Measurements from ENCODE around the gene CCDC40. TPM values are rescaled to one million over a fixed set of nuclear protein-coding genes. Genes with fewer than 3 reads are reported as not detected.

Gene CCDC40
- total and polyA plus RNA-seq, 2 of the 13 experiments (the other 11 are each of a cell fraction or from before 2014, with no cell fraction given), result 4.1 to 5.5 TPM

- TF ChIP-seq, protein P1, sequence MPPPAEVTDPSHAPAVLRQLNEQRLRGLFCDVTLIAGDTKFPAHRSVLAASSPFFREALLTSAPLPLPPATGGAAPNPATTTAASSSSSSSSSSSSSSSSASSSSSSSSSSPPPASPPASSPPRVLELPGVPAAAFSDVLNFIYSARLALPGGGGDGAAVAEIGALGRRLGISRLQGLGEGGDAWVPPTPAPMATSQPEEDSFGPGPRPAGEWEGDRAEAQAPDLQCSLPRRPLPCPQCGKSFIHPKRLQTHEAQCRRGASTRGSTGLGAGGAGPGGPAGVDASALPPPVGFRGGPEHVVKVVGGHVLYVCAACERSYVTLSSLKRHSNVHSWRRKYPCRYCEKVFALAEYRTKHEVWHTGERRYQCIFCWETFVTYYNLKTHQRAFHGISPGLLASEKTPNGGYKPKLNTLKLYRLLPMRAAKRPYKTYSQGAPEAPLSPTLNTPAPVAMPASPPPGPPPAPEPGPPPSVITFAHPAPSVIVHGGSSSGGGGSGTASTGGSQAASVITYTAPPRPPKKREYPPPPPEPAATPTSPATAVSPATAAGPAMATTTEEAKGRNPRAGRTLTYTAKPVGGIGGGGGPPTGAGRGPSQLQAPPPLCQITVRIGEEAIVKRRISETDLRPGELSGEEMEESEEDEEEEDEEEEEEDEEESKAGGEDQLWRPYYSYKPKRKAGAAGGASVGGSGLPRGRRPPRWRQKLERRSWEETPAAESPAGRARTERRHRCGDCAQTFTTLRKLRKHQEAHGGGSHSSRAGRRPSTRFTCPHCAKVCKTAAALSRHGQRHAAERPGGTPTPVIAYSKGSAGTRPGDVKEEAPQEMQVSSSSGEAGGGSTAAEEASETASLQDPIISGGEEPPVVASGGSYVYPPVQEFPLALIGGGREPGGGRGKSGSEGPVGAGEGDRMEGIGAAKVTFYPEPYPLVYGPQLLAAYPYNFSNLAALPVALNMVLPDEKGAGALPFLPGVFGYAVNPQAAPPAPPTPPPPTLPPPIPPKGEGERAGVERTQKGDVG (CRISPR knock-in tag; IDR thresholded peaks at IDR 0.05; ENCODE audit: borderline replicate concordance), result no peak
- TF ChIP-seq MTF2 (CRISPR knock-in tag; IDR thresholded peaks at IDR 0.05; ENCODE audit: borderline replicate concordance), result no peak
- TF ChIP-seq ZBTB14 (CRISPR knock-in tag; IDR thresholded peaks at IDR 0.05), result peak; percentile 60; the same call in 1 of the 2 replicates
- TF ChIP-seq ZNF501 (CRISPR knock-in tag; IDR thresholded peaks at IDR 0.05), result no peak
- TF ChIP-seq, protein P2, sequence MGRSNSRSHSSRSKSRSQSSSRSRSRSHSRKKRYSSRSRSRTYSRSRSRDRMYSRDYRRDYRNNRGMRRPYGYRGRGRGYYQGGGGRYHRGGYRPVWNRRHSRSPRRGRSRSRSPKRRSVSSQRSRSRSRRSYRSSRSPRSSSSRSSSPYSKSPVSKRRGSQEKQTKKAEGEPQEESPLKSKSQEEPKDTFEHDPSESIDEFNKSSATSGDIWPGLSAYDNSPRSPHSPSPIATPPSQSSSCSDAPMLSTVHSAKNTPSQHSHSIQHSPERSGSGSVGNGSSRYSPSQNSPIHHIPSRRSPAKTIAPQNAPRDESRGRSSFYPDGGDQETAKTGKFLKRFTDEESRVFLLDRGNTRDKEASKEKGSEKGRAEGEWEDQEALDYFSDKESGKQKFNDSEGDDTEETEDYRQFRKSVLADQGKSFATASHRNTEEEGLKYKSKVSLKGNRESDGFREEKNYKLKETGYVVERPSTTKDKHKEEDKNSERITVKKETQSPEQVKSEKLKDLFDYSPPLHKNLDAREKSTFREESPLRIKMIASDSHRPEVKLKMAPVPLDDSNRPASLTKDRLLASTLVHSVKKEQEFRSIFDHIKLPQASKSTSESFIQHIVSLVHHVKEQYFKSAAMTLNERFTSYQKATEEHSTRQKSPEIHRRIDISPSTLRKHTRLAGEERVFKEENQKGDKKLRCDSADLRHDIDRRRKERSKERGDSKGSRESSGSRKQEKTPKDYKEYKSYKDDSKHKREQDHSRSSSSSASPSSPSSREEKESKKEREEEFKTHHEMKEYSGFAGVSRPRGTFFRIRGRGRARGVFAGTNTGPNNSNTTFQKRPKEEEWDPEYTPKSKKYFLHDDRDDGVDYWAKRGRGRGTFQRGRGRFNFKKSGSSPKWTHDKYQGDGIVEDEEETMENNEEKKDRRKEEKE (IDR thresholded peaks at IDR 0.05), result no peak
- TF ChIP-seq GABPB1 (CRISPR knock-in tag; IDR thresholded peaks at IDR 0.05), result peak; percentile 61
- TF ChIP-seq ZNF10 (CRISPR knock-in tag; IDR thresholded peaks at IDR 0.05; ENCODE audit: borderline replicate concordance, low read depth), result no peak
- no peak for TF ChIP-seq GATA4 (IDR thresholded peaks at IDR 0.05; ENCODE audit: borderline replicate concordance, low read depth)
- no peak for TF ChIP-seq ESRRA (CRISPR knock-in tag; IDR thresholded peaks at IDR 0.05; ENCODE audit: low read depth)
- no peak for TF ChIP-seq ASH2L (IDR thresholded peaks at IDR 0.05; ENCODE audit: insufficient read length, low read depth, low read length)
- TF ChIP-seq NFIC (IDR thresholded peaks at IDR 0.05; ENCODE audit: low read length), result no peak
- no peak for TF ChIP-seq SIX1 (CRISPR knock-in tag; IDR thresholded peaks at IDR 0.05; ENCODE audit: borderline replicate concordance)
- peak; percentile 37 for TF ChIP-seq ZFY (CRISPR knock-in tag; IDR thresholded peaks at IDR 0.05)
Measured at GRCh38 chr17:80034791-80035686, 1.4 kb upstream of the CCDC40 start (continued).
